ENCODE results near the gene GPATCH1.

The GPATCH1 gene

DNA sequence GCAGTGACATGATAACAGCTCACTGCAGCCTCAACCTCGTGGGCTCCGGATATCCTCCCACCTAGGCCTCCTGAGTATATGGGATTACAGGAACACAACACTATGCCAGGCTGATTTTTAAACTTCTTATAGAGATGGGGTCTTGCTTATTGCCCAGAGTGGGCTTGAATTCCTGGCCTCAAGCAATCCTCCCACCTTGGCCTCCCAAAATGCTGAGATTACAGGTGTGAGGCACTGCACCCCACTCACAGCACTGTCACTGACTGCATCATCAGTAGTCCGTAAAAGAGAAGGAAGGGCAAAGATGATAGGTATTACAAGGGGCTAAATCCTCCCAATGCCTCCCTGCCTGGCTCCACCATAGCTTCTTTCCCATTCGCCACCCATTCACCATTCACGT lies 20.4 kb upstream of the GPATCH1 start:
- no peak for DNase-seq
- intact Hi-C loops (cut with DNase I), result no loop called here

DNA sequence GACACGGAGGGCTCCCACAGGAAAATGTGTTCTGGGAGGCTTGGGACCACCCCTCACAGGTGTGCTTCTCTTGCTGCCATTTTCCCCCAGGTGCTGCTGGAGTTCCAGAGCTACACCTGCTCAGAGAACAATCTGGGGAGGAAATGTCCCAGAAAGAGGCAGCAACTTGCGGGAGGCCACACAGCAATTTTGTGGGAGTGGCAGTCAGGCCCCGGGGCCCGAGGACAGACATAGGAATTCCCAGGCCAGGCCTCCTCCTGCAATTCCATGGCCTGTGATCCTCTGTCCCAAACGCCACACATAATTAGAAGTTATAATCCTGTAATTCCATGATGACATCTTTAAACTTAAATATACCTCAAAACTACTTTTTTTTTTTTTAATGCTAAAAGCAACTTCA lies 18.1 kb upstream of the GPATCH1 start:
- intact Hi-C loops (cut with DNase I), result no loop called here
- DNase-seq, result no peak

DNA sequence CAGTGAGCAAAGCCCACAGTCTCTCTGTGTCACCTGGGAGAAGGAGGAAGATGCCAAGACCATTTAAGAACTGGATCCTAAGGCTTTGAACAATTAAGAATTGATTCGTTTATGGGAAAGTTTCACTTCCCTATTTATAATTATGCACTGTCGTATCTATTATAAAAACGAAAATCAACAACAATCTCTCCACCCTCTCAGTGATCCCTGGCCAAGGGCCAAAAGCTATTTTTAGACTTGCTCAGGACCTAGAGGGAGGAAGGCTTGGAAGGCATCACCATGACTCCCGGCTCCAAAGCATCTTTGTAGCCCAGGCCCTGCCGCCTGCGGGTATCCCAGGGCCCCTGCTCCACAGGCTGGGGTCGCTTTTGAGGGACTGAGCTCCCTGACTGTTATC lies 17.6 kb upstream of the GPATCH1 start:
- peak in 9 of 42 donors; percentile 11 to 54 (median 28) for DNase-seq
- intact Hi-C loops (cut with DNase I), result no loop called here

DNA sequence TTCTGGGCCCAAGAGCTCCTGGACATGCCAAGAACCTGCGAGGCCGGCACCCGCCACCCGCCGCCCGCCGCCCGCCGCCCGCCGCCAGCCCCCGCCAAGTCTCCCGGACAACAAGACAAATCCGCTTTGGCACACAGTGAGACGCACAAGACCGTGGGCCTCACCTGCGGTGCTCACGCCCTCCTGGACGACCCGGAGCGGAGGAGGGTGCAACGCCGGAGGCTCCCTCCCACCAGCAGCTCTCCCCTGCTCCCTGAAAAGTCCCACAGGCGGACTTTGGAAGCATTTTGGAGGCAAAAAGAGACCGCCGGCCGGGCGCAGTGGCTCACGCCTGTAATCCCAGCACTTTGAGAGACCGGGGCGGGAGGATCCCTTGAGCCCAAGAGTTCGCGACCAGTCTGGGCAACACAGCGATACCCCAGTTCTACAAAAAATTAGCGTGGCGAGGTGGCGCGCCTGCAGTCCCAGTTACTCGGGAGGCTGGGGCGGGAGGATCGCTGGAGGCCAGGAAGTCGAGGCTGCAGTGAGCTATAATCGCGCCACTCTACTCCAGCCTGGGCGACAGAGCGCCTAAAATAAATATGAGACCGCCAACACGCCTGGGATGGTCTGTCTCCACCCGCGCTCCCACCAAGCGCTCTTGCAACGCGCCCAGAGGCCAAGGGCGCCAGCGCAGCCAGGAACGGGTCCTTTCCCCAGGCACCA lies 17.1 kb upstream of the GPATCH1 start:
- intact Hi-C loops (cut with DNase I), result no loop called here
- no peak for DNase-seq

DNA sequence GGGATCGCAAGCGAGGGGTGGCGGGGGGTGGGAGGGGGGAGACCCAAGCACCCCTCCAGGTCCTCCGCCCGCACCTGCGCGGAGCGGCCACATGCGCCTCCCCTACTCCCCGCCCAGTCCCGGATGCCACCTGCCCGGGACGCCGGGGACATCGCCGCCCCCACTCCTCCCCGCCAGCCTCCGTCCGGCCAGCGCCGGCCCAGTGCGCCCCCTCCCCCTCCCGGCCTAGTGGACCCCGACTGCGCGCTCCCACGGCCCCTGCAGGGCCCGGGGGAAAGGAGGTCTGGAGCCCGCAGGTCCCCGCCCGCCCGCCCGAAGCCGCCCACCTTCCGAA lies 16.6 kb upstream of the GPATCH1 start:
- DNase-seq, result no peak
- intact Hi-C loops (cut with DNase I), result no loop called here

DNA sequence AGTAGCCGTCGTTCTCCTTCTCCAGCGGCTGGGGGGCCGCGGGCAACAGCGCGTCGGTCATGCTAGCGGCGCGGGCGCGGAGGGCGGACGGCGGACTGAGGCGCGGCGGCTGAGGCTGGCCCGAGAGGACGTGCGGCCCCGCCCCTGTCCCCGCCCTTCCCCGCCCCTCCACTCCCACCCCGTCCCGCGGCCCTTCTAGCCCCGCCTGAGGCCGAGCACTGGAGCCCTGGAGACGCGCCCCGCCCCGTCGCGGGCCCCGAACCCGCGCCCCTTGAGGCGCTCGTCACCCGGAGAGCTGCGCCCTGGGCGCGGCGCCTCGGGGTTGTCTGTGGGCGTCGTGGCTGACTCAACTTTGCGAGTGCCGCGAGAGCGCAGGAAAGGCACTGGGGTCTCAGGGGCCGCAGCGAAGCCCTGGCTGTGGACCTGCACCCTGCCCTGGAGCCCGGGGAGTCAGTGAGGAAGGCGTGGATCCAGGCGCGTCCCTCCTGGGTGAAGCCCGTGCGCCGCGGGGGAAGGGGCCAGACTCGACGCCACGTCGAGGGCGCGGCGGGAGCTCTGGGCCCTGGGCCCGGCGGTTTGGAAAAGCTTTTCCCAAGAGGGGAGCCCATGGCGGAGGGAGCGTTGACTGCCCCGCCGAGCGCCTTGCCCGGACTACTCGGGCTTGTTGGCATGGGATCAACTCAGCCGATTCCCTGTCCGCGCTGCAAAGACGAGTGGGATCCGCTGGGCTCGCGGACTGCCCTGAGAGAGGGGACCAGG lies 16.0 kb upstream of the GPATCH1 start, which contains the start of gene RHPN2:
Gene RHPN2 (minus strand): TSS at position 97 of the 759 bp plus-strand sequence. CDS start 36 bp downstream, at position 61.
- intact Hi-C loops (cut with DNase I), result no loop called here
- DNase-seq, result peak in 31 of 42 donors; percentile 8 to 60 (median 33)

DNA sequence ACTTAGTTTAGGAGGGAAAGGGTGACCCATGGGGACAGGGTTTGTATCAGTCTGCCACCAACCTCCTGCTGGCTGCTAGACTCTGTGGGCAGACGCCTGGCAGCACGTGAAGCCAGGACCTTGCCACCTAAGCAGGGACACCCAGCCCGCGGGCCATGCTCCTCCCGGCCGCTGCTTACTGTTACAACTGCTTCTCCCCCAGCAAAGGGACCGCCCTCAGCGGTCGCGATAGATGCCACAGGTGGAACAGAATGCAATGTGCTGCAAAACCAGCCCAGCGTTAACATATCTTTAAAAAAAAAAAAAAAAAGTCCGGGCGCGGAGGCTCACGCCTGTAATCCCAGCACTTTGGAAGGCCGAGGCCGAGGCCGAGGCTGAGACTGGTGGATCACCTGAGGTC lies 14.4 kb upstream of the GPATCH1 start:
- no peak for DNase-seq
- intact Hi-C loops (cut with DNase I), result no loop called here

DNA sequence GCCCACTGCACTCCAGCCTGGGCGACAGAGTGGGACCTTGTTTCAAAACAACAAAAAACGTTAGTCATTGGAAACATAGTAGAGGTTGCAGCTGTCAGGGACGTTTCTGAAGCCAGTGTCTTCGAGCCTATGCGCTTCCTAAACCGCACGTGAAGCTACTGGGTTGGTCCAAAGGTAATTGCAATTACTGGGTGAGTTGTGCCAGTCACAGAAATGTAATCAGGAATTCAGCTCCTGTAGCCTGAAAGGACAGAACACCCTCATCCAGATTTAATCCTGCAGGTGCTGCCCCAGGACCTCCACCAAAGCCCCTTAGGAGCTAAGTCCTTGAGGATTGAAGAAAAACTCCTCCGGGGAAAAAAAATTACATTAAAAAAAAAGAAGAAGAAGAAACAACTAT lies 13.9 kb upstream of the GPATCH1 start:
- intact Hi-C loops (cut with DNase I), result no loop called here
- DNase-seq, result no peak

DNA sequence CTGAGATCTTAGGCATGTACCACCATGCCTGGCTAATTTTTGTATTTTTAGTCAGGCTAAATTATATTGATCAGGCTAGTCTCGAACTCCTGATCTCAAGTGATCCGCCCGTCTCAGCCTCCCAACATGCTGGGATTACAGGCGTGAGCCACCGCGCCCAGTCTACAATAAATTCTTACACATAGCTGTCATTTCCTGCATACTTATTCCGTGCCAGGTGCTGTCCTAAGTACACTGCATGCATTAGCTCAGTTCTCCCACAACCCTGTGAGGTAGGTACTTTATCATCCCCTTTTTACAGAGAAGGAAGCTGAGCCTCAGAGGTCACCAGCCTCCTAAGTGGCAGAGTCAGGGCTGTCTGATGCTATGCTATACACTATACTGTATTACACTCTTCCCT lies 9.1 kb upstream of the GPATCH1 start:
- intact Hi-C loops (cut with DNase I), result no loop called here
- DNase-seq, result no peak

DNA sequence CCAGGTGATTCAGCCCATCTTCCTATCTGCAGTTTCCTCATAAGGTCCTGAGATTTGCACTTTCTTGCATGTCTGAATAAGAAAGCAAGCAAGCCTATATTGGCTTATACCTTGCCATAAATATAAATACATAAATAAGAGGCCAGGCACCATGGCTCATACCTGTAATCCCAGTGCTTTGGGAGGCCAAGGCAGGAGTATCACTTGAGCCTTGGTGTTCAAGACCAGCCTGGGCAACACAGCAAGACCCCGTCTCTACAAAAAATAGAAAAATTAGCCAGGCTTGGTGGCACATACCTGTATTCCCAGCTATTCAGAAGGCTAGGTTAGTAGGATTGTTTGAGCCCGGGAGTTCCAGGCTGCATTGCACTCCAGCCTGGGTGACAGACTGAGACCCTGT lies 5.5 kb upstream of the GPATCH1 start:
- intact Hi-C loops (cut with DNase I), result no loop called here
- DNase-seq, result no peak

DNA sequence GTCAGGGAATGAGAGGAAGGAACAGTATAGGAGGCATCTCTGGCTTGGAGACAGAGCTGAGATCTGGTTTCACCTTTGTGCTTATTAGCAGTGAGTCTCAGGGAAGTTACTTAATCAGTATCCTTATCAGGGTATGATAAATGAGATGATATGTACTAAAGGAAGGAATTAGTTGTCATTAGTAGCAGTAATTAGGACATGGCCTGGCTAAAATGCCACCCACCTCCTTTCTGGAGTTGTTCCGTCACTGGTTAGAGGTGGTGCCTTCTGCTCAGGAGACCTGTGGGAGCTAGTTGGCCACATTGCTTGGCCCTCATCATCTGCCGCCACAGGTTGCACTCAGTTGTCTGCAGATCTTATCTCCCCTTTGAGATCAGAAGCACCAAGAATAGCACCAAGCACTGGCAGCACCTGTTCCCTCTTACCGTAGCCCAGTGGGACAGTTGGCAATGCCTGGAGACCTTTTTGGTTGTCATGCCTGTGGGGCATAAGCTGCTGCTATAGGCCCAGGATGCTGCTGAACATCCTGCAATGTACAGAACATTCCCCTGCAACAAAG lies 4.7 kb downstream of the GPATCH1 start:
- intact Hi-C loops (cut with DNase I), result no loop called here
- DNase-seq, result no peak

DNA sequence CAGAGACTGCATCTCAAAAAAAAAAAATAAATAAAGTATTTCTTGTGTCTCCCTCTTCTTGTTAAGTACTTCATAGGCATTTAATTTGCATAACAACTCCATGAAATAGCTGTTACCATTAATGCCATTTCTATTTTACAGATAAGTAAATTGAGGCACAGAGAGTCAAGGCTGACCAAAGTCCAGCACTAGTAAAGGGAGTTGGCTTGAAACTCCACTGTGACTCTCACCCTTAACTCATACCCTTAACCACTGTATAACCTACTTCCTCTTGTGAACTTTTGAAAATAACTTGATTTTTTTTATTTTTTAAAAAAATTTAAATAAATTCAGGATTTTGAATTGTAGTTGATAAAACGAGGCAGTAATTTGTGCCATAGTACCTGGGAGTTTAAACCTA lies 6.0 kb downstream of the GPATCH1 start:
- no peak for DNase-seq
- intact Hi-C loops (cut with DNase I), result no loop called here

DNA sequence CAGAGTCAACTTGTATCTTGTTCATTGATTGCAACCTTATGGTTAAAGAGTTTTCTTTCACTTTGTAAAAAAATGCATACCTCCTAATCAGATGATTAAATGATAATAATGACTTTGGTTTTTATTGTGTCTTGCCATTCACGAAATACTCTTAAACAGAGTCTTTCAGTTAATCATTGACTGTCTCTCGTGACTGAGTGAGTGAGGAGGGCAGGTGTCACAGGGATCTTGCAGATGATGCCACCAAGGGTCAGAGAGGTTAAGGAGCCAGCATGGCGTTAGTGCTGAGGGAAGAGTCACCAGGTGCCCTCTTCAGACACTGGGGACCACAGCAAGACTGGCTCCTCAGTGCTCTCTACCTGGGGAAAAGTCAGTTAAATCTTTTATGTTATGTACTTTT lies 8.0 kb downstream of the GPATCH1 start:
- intact Hi-C loops (cut with DNase I), result no loop called here
- no peak for DNase-seq

DNA sequence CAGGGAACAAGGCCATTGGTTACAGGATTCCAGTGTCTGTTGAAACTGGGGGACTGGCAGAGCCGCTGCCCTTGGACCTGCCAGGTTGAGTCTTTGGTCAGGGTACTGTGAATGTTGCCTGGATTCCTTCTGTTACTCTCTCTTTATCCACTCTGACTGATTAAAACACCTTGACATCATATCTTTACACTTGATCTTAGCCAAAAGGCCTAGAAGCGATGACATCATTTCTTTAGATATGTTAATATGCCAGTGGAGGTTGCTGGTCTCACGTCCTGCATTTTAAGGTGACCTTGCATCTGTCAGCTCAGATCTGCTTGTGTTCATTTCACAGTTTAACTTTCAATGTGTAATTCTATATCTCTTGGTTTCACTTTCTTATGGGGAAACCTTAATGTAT lies 9.2 kb downstream of the GPATCH1 start:
- no peak for DNase-seq
- intact Hi-C loops (cut with DNase I), result no loop called here

DNA sequence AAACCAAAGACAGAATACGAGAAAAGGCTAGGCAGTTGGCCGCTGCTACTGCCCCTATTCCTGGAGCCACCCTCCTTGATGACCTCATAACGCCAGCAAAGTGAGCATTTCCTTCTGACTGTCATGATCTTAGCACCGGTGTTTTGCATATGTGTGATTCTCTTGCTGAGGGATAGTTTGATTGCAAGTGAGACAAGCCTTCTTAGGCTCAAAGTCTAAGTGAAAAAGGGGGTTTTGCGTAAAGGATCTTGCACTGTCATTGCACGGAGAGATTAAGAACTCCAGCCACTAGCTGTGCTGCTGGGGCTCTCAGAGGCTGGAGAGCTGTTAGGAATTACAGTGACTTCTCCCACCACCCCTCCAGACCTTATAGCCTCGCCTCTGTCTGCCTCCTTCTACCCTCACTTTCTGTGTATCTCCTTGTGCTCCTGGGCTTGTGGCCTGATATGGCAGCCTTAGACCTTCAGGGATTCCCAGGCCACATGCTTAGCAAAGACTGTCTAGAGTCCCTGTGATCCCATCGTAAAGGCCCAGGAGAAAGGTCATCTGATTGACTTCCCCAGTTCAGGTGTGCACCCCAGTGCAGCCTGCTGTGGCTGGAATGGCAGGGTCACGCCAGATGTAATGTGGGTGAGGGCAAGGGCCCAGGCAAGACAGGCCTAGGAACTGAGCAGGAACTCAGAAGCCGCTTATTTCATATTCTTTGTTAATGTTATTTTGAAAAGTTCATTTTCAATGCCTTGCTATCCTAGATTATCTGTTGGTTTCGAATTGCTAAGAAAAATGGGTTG lies 12.6 kb downstream of the GPATCH1 start:
- no peak for DNase-seq
- intact Hi-C loops (cut with DNase I), result no loop called here

DNA sequence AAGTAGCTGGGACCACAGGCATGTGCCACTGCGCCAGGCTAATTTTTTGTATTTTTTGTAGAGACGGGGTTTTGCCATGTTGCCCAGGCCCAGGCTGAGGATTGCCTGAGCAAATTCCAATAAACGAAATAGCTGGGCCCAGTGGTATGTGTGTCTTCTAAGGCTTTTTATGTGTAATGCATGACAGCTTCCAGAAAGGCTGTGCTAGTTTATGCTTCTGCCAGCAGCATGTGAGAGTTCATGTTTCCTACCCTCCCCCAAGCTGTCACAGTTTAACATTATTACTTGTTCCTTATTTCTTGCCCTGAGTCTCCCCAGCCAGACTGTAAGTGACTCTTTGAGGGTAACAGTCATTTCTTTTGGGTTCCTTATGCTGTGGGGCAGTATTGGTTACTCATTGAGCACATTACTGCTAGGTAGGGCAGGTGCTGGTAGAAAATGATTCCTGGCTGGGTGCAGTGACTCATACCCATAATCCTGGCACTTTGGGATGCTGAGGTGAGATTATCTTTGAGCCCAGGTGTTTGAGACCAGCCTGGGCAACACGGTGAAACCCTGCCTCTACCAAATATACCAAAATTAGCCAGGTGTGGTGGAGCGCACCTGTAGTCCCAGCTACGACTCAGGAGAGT lies 13.6 kb downstream of the GPATCH1 start:
- no peak for DNase-seq
- intact Hi-C loops (cut with DNase I), result no loop called here

DNA sequence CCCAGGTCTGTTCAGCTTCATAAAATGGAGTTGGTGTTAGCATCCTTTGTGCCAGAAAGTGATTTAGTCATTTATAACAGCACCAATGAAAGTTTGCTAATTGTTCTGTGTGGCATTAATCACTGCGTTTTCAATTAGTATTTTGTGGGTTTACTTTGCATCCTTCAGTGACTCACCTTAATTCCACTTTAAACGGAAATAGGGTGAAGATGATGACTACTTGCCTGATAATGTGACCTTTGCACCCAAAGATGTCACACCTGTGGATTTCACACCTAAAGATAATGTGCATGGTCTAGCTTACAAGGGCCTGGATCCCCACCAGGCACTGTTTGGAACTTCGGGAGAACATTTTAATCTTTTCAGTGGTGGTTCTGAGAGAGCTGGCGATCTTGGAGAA lies 15.0 kb downstream of the GPATCH1 start:
- intact Hi-C loops (cut with DNase I), result no loop called here
- DNase-seq, result no peak

DNA sequence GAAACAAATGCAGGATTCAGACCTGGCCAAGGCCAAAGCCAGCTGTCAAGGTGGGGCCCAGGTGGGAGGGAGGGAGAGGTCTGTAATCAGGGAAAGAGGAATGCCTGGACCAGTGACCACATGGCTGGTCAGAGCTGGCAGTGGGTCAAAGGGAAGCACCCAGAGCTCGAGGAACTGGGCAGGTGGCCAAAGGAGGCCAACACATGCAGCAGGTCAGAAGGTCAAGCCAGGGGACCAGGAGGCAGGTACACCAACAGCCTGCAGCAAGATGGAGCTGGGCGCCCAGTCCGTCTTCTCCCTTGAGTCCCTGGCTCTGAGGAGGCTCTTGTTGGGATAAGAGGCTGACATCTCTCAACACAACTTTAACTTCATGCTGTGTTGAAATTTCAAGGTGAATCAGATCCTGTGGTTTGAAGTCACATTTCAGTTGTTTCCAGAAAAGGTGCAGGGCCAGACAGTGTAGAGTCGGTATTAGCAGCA lies 17.1 kb downstream of the GPATCH1 start:
- intact Hi-C loops (cut with DNase I), result no loop called here
- DNase-seq, result no peak

DNA sequence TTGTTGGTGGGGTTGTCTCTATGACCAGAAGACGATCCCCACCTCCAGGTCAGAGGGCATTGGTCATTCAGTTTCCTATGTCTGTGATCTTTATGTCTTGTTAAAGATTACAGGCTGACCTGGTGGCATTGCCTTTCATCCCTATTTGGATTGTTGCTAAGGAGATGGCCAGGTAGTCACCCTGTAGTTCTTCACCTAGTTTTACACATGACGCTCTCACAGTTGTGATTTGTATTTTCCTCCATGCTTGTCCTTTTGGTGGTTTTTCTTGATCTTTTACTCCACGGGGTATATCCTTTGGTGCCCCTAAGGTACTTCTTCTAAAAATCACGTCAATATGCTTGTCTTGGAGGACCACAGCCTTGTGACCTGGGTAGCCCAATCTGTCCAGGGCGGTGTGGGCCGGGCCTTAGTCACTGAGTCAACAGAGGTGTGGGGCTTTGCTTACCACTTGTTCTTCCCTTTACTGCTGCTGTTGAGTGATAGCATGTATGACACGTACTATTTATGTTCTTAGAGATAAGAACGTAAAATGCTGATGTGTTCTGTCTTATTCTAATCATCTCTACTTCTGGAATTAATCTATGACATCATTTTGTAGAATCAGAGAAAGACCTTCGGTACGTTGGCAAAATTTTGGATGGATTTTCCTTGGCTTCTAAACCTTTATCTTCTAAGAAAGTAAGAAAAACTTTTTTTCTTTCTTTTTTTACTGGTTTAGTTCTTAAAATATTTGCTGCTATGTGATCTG lies 20.1 kb downstream of the GPATCH1 start:
- intact Hi-C loops (cut with DNase I), result no loop called here
- no peak for DNase-seq
